A549 (cell line): ENCODE data around the gene FAM171A1. TPM values are rescaled to one million over a fixed set of nuclear protein-coding genes. Genes with fewer than 3 reads are reported as not detected.

Experiments used
- ATAC-seq, 2 experiments: fragments of 200-7000 bp in 1 of 2; fragments of >200 bp in 1 of 2; cut with Nextera tagmentation in 1 of 2; cut with Tn5 transposase in 1 of 2; 3 replicates each; pipeline versions ENCODE4 v1.8.0 to v1.9.1; 2018 to 2020; ENCODE audit warnings: mild to moderate bottlenecking in 1 of 2, moderate library complexity in 1 of 2
- CTCF ChIA-PET: fragments of 300-600 bp; sonication (Branson Sonifier 250); formaldehyde crosslinking; extraction: SDS; loops from one replicate; lab custom pipeline; 2021; ENCODE audit warnings: antibody characterized with exemption, inconsistent platforms; lab: Yijun Ruan, JAX
- POLR2A ChIA-PET: fragments of 350-600 bp; formaldehyde crosslinking; extraction: SDS; loops from one replicate; lab custom pipeline; 2021; ENCODE audit warnings: antibody characterized with exemption, inconsistent platforms; lab: Yijun Ruan, JAX
- DNase-seq, 2 experiments: peaks; one replicate each; pipeline versions ENCODE4 v3.0.0 to v3.0.0-alpha.2; 2011 to 2016; ENCODE audit warnings: low read depth in 1 of 2, low spot score in 1 of 2
- FAIRE-seq: peaks from 2 replicates; lab custom pipeline; 2011; peaks lifted over from hg19 to GRCh38; lab: Jason Lieb, UNC
- H3K27ac ChIP-seq, 2 experiments: fragments of >200 bp; sonication (Bioruptor Twin); formaldehyde crosslinking; 3 replicates each; pipeline ENCODE4 v1.5.1; 2016 to 2017
- H3K4me1 ChIP-seq: fragments of >200 bp; sonication (Bioruptor Twin); formaldehyde crosslinking; 3 replicates; pipeline ENCODE4 v1.6.1; 2016
- H3K4me2 ChIP-seq: fragments of >200 bp; sonication (Bioruptor Twin); formaldehyde crosslinking; 3 replicates; pipeline ENCODE4 v1.6.1; 2016
- H3K4me3 ChIP-seq: fragments of >200 bp; sonication (Bioruptor Twin); formaldehyde crosslinking; 3 replicates; pipeline ENCODE4 v1.5.1; 2016
- H3K9me3 ChIP-seq: fragments of >200 bp; sonication (Bioruptor Twin); formaldehyde crosslinking; 3 replicates; pipeline ENCODE4 v1.6.1; 2016
- ATOH8 ChIP-seq: fragments of 250-450 bp; sonication (Bioruptor Pico); IDR thresholded peaks from 2 replicates; pipeline ENCODE4 v1.5.0; 2020; ENCODE audit warnings: low read depth, mild to moderate bottlenecking, moderate library complexity
- CBX8 ChIP-seq: fragments of 200-600 bp; sonication (generic); IDR thresholded peaks from 2 replicates; pipeline ENCODE4 v1.6.1; 2016
- EHMT2 ChIP-seq: fragments of 200-600 bp; sonication (generic); IDR thresholded peaks from 2 replicates; pipeline ENCODE4 v1.6.1; 2016; ENCODE audit warnings: antibody characterized with exemption, low read depth, mild to moderate bottlenecking, moderate library complexity
- HDAC2 ChIP-seq: fragments of 200-600 bp; sonication (generic); IDR thresholded peaks from 2 replicates; pipeline ENCODE4 v1.6.1; 2016
- HOXA7 ChIP-seq: fragments of 250-450 bp; sonication (Bioruptor Pico); IDR thresholded peaks from 2 replicates; pipeline ENCODE4 v1.5.0; 2020; ENCODE audit warnings: mild to moderate bottlenecking, moderate library complexity
- KDM1A ChIP-seq: fragments of 200-600 bp; sonication (generic); IDR thresholded peaks from 2 replicates; pipeline ENCODE4 v1.6.1; 2016; ENCODE audit warnings: low read depth, mild to moderate bottlenecking
- MAFK ChIP-seq: fragments of 450-650 bp; IDR thresholded peaks from 2 replicates; pipeline ENCODE4 v1.6.1; 2014; ENCODE audit not compliant: partially characterized antibody
- MAX ChIP-seq: IDR thresholded peaks from 2 replicates; pipeline ENCODE4 v1.6.1; 2012
- MAZ ChIP-seq: fragments of 150-350 bp; IDR thresholded peaks from 2 replicates; pipeline ENCODE4 v1.6.1; 2014; ENCODE audit warnings: antibody characterized with exemption, low read depth, low read length, borderline replicate concordance
- PBX3 ChIP-seq: IDR thresholded peaks from 2 replicates; pipeline ENCODE4 v1.6.1; 2012
- POLR2A ChIP-seq: IDR thresholded peaks from 2 replicates; pipeline ENCODE4 v1.6.1; 2012; ENCODE audit warnings: mild to moderate bottlenecking, low read length
- RARB ChIP-seq: fragments of 250-450 bp; sonication (Bioruptor Pico); IDR thresholded peaks from 2 replicates; pipeline ENCODE4 v1.8.0; 2021; ENCODE audit warnings: mild to moderate bottlenecking, moderate library complexity
- SREBF2 ChIP-seq: fragments of 450-650 bp; IDR thresholded peaks from 2 replicates; pipeline ENCODE4 v1.6.1; 2014; ENCODE audit warnings: mild to moderate bottlenecking, moderate library complexity
- WGBS: methylation state at CpG from one replicate; pipeline ENCODE4 v1.1.6; 2017; ENCODE audit errors: missing lambda C conversion rate; 5-methylcytosine and 5-hydroxymethylcytosine counted together
- polyA plus RNA-seq, 4 experiments: library from polyadenylated mRNA; depleted of rRNA in 3 of 4; stranded (reverse); fragments of >200 nt; fragmentation: RNase III in 1 of 4; extraction: RNeasy Plus Mini Kit Qiagen cat#74134 plus additional on column Dnase treatment in 1 of 4; gene quantifications; 2 replicates in 3 of 4; 3 replicates in 1 of 4; pipeline ENCODE4 v1.2.3, GENCODE V29; 2011 to 2017
- TF ChIP-seq, protein P1 (sequence below): IDR thresholded peaks from 2 replicates; pipeline ENCODE4 v1.6.1; 2012; ENCODE audit warnings: low read depth, borderline replicate concordance

Gene FAM171A1
- polyA plus RNA-seq, 2 of the 4 experiments (the other 2 are of a cell fraction): 13.8 to 15.2 TPM

GRCh38 chr10:15368101-15368855 lies 2.8 kb downstream of the FAM171A1 start (continued):
- TF ChIP-seq ATOH8 (CRISPR knock-in tag): no peak

DNA sequence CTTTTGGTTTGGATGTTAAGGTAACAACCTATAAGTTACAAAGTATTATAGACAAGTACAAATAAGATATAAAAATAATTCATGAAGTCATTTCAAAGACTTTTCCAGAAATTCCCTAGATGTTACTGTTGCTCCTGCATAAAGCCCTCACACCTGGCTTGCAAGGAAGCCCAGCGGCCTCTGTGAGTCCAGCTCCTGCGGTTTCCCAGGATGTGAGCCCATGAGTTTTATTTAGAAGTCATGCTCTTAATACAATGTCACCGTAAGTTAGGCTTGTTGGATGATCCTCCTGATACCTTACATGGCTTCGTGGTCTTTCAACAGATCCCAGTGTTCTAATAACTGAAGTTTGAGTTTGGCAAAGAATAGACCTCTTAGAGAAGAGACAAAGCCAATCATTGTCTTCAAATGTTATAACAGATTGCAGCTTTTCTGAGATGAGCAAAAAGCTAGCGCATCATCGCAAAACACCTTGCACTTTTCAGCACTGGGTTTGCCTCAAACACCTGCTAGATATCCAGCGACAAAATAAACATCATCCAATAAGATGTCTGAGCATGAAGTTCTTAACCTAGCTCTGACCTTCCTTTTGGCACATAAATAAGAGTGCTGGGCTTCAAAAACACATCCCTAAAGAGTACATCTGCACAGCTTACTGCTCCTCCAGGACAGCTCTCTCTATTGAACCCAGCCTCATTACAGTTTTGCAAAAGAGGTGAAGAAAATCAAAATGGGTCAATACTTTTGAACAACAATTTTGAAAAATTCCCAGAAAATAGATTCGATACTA lies 3.6 kb downstream of the FAM171A1 start:
- FAIRE-seq (no peak), ATAC-seq (no peak), DNase-seq (no peak)
- WGBS: 84% methylated on average over 8 of the region's 8 CpGs
- peaks cover 17% of the 10 kb centered on the region; the same call in 2 of the 3 replicates for H3K4me1 ChIP-seq
- no peak overlapping the region for H3K4me2 ChIP-seq
- ChIA-PET CTCF (interaction anchor here (1.0 to 2.8 kb wide), 3 partner anchors 9 to 357 kb away, joined by 3 to 12 read pairs (median 3); no protein-coding TSS in a partner anchor), POLR2A (no interaction called here)
- no peak overlapping the region for H3K27ac ChIP-seq
- no peak overlapping the region for H3K4me3 ChIP-seq
- no peak for TF ChIP-seq CBX8
- H3K9me3 ChIP-seq: no peaks in the 10 kb centered on the region

GRCh38 chr10:15365692-15366091 lies 5.4 kb downstream of the FAM171A1 start:
- CTCF ChIA-PET: interaction anchor here (0.6 to 2.1 kb wide), 3 partner anchors 24 to 252 kb away, joined by 3 to 5 read pairs (median 3); no protein-coding TSS in a partner anchor
- POLR2A ChIA-PET: no interaction called here
- Histone ChIP-seq H3K4me1 (peaks cover 13% of the 10 kb centered on the region; the same call in 2 of the 3 replicates), H3K4me2 (no peak overlapping the region), H3K9me3 (no peaks in the 10 kb centered on the region), H3K27ac (no peak overlapping the region), H3K4me3 (no peak overlapping the region)
- WGBS: 91% methylated on average over 1 of the region's 1 CpG
- no peak for ATAC-seq
- no peak for DNase-seq
- peak; percentile 98 for TF ChIP-seq MAFK
- TF ChIP-seq, protein P1, sequence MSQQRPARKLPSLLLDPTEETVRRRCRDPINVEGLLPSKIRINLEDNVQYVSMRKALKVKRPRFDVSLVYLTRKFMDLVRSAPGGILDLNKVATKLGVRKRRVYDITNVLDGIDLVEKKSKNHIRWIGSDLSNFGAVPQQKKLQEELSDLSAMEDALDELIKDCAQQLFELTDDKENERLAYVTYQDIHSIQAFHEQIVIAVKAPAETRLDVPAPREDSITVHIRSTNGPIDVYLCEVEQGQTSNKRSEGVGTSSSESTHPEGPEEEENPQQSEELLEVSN: no peak
- FAIRE-seq: no peak

- TF ChIP-seq KDM1A (no peak), HOXA7 (no peak), RARB (no peak), MAX (no peak), MAZ (no peak)
- DNase-seq (no peak), ATAC-seq (no peak), FAIRE-seq (no peak)
- ChIA-PET CTCF (interaction anchor here (1.0 to 2.1 kb wide), 4 partner anchors 9 to 155 kb away, joined by 3 to 6 read pairs (median 4); no protein-coding TSS in a partner anchor), POLR2A (no interaction called here)
- Histone ChIP-seq H3K4me2 (no peak overlapping the region), H3K27ac (no peak overlapping the region), H3K4me3 (no peak overlapping the region), H3K4me1 (peaks cover 7% of the 10 kb centered on the region; the same call in 2 of the 3 replicates), H3K9me3 (no peaks in the 10 kb centered on the region)
- WGBS: 82% methylated on average over 4 of the region's 4 CpGs
These were observed 7.1 kb downstream of the FAM171A1 start for GRCh38 chr10:15364001-15364400.

- ChIA-PET POLR2A (interaction anchor here (0.6 kb wide), 1 partner anchor 12 kb away, joined by 4 read pairs; no protein-coding TSS in a partner anchor), CTCF (interaction anchor here (1.1 to 1.6 kb wide), 3 partner anchors 8 to 154 kb away, joined by 3 to 6 read pairs (median 4); partner anchors contain the start of gene FAM171A1)
- H3K4me3 ChIP-seq: no peak overlapping the region
- DNase-seq: no peak
- ATAC-seq: no peak
- peaks cover 7% of the 10 kb centered on the region; the same call in 2 of the 3 replicates for H3K4me1 ChIP-seq
- H3K27ac ChIP-seq: no peak overlapping the region
- no peak for FAIRE-seq
- no peak for TF ChIP-seq SREBF2
- TF ChIP-seq POLR2A: no peak
- no peak for TF ChIP-seq PBX3
- no peak for TF ChIP-seq HDAC2
- TF ChIP-seq EHMT2: no peak
- H3K4me2 ChIP-seq: no peak overlapping the region
- WGBS: 63% methylated on average over 7 of the region's 7 CpGs
- H3K9me3 ChIP-seq: no peaks in the 10 kb centered on the region
These were observed 8.1 kb downstream of the FAM171A1 start for GRCh38 chr10:15363031-15363430.
